ENCODE data around the gene RGS6.

The RGS6 gene

GRCh38 chr14:72154645-72155378 lies 222.6 kb downstream of the RGS6 start:
- no peak for DNase-seq (ENCODE audit: extremely low read depth, insufficient read length)
- H3K27me3 ChIP-seq (replicated peaks; ENCODE audit: control insufficient read depth, insufficient read depth, low read length): no peaks in the 10 kb centered on the region
- TF ChIP-seq, protein P1, sequence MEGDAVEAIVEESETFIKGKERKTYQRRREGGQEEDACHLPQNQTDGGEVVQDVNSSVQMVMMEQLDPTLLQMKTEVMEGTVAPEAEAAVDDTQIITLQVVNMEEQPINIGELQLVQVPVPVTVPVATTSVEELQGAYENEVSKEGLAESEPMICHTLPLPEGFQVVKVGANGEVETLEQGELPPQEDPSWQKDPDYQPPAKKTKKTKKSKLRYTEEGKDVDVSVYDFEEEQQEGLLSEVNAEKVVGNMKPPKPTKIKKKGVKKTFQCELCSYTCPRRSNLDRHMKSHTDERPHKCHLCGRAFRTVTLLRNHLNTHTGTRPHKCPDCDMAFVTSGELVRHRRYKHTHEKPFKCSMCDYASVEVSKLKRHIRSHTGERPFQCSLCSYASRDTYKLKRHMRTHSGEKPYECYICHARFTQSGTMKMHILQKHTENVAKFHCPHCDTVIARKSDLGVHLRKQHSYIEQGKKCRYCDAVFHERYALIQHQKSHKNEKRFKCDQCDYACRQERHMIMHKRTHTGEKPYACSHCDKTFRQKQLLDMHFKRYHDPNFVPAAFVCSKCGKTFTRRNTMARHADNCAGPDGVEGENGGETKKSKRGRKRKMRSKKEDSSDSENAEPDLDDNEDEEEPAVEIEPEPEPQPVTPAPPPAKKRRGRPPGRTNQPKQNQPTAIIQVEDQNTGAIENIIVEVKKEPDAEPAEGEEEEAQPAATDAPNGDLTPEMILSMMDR (IDR thresholded peaks at IDR 0.05; ENCODE audit: insufficient read depth, low read length, poor library complexity, severe bottlenecking): no peak
- H3K4me3 ChIP-seq (replicated peaks; ENCODE audit: low read depth, low read length): no peak overlapping the region
- H3K36me3 ChIP-seq (ENCODE audit: control insufficient read depth, insufficient read depth, low read length): no peaks in the 10 kb centered on the region

DNA sequence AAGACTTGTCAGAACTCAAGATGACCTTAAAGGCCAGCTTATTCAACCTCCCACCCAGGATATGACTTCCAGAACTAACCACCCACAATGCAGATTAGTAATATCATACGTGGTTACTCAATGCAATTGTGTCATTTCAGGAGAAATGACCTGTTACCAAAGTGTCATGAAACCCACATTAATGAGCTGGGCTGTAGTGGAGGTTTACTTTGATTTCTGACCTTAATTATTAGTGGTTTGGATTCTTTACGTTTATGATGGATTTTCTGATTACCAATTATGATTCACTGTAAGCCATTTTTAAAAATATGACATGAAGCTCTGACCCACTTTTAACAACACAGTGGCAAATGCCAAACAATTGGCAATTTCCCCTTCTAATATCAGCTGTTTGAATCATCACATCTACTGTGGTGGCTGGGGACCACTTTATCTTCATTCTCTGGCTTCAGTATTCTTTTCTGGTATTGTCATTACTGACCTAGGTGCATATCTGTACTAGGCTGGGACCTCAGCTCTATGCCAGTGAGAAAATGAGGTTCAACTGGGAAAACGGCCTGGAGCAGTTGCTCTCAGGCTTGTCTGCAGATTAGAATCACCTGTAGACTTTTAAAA lies 223.3 kb downstream of the RGS6 start:
- no peaks in the 10 kb centered on the region for H3K36me3 ChIP-seq (ENCODE audit: control insufficient read depth, insufficient read depth, low read length)
- H3K4me3 ChIP-seq (replicated peaks; ENCODE audit: low read depth, low read length): no peak overlapping the region
- TF ChIP-seq, protein P1 (IDR thresholded peaks at IDR 0.05; ENCODE audit: insufficient read depth, low read length, poor library complexity, severe bottlenecking): no peak
- H3K27me3 ChIP-seq (replicated peaks; ENCODE audit: control insufficient read depth, insufficient read depth, low read length): no peaks in the 10 kb centered on the region
- peak; percentile 51 for DNase-seq (ENCODE audit: extremely low read depth, insufficient read length)

- DNase-seq (ENCODE audit: extremely low read depth, insufficient read length): peak; percentile 56
- Histone ChIP-seq H3K27me3 (replicated peaks; ENCODE audit: control insufficient read depth, insufficient read depth, low read length) (no peaks in the 10 kb centered on the region), H3K4me3 (replicated peaks; ENCODE audit: low read depth, low read length) (peak overlapping the region; percentile 33), H3K36me3 (ENCODE audit: control insufficient read depth, insufficient read depth, low read length) (no peaks in the 10 kb centered on the region)
- TF ChIP-seq, protein P1 (IDR thresholded peaks at IDR 0.05; ENCODE audit: insufficient read depth, low read length, poor library complexity, severe bottlenecking): no peak
Measured at GRCh38 chr14:72164420-72165228, 232.4 kb downstream of the RGS6 start.

DNA sequence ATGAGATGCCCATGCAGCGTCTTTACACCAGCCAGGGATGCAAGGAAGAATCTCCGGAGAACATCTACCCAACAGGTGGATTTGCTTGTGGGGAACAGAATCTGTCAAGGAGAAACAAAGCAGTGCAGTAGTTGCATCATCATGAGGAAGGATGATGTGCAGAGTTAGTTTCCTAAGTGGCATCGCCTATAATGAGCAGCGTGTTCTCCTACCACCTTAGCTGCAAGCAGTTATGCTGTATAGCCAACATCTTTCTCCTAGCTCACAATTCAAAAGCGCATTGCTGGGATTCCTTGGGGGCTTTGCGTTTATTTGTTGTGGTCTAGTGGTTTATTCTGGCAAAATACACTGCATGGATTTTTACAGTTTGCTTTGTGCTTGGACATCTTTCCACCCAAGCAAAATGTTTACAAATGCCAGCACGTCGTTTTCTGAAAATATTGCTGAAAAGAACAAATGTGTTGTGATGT lies 233.0 kb downstream of the RGS6 start:
- H3K36me3 ChIP-seq (ENCODE audit: control insufficient read depth, insufficient read depth, low read length): no peaks in the 10 kb centered on the region
- H3K27me3 ChIP-seq (replicated peaks; ENCODE audit: control insufficient read depth, insufficient read depth, low read length): no peaks in the 10 kb centered on the region
- H3K4me3 ChIP-seq (replicated peaks; ENCODE audit: low read depth, low read length): no peak overlapping the region
- no peak for DNase-seq (ENCODE audit: extremely low read depth, insufficient read length)
- TF ChIP-seq, protein P1 (IDR thresholded peaks at IDR 0.05; ENCODE audit: insufficient read depth, low read length, poor library complexity, severe bottlenecking): no peak

- H3K36me3 ChIP-seq (ENCODE audit: control insufficient read depth, insufficient read depth, low read length): no peaks in the 10 kb centered on the region
- H3K27me3 ChIP-seq (replicated peaks; ENCODE audit: control insufficient read depth, insufficient read depth, low read length): no peaks in the 10 kb centered on the region
- H3K4me3 ChIP-seq (replicated peaks; ENCODE audit: low read depth, low read length): no peak overlapping the region
- TF ChIP-seq, protein P1 (IDR thresholded peaks at IDR 0.05; ENCODE audit: insufficient read depth, low read length, poor library complexity, severe bottlenecking): no peak
- no peak for DNase-seq (ENCODE audit: extremely low read depth, insufficient read length)
Measured at GRCh38 chr14:72169521-72169920, 237.3 kb downstream of the RGS6 start.
